IMR-90 (cell line): ENCODE measurements around the gene CASP8.

Experiments used
- BHLHE40 ChIP-seq: fragments of 150-350 bp; IDR thresholded peaks from 2 replicates; pipeline ENCODE4 v1.6.1; 2016; ENCODE audit warnings: mild to moderate bottlenecking, low read depth, low read length
- POLR2A ChIP-seq: IDR thresholded peaks from 2 replicates; pipeline ENCODE4 v1.6.1; 2012; ENCODE audit warnings: mild to moderate bottlenecking, low read depth, low read length
- RAD21 ChIP-seq: IDR thresholded peaks from 2 replicates; pipeline ENCODE4 v1.6.1; 2012; ENCODE audit warnings: low read length, improper control_type of control experiment
- RFX5 ChIP-seq: IDR thresholded peaks from 2 replicates; pipeline ENCODE4 v1.8.0; 2012; ENCODE audit warnings: low read depth, mild to moderate bottlenecking, low read length, moderate library complexity
- SMC3 ChIP-seq: fragments of 150-350 bp; IDR thresholded peaks from 2 replicates; pipeline ENCODE4 v1.6.1; 2016; ENCODE audit warnings: low read depth, mild to moderate bottlenecking, antibody characterized with exemption, low read length, moderate library complexity
- TF ChIP-seq, protein P1 (sequence below): conservative IDR thresholded peaks from 2 replicates; pipeline ENCODE4 v1.5.1; 2012; ENCODE audit warnings: mild to moderate bottlenecking, low read depth, low read length, improper control_type of control experiment

DNA sequence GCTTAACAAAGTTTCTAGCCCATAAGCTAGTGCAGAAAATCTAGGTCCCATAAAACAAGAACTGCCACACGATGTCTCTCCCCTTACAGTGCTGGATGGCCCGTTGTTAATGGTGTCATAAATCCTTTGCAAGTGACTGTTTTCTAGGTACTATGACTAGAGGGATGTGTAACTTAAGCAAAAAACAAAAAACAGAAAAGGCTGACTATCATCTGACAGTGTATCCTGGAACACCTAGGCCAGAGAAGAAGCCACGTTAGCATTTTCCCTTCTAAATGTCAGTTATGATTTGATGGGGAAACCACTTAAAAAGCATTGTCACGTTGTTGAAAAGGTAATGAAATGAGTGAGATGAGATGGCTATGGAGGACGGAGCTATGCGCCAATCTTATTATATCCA lies 2.4 kb downstream of the CASP8 start:
- TF ChIP-seq, protein P1, sequence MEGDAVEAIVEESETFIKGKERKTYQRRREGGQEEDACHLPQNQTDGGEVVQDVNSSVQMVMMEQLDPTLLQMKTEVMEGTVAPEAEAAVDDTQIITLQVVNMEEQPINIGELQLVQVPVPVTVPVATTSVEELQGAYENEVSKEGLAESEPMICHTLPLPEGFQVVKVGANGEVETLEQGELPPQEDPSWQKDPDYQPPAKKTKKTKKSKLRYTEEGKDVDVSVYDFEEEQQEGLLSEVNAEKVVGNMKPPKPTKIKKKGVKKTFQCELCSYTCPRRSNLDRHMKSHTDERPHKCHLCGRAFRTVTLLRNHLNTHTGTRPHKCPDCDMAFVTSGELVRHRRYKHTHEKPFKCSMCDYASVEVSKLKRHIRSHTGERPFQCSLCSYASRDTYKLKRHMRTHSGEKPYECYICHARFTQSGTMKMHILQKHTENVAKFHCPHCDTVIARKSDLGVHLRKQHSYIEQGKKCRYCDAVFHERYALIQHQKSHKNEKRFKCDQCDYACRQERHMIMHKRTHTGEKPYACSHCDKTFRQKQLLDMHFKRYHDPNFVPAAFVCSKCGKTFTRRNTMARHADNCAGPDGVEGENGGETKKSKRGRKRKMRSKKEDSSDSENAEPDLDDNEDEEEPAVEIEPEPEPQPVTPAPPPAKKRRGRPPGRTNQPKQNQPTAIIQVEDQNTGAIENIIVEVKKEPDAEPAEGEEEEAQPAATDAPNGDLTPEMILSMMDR, result no peak
- TF ChIP-seq POLR2A (no peak), SMC3 (no peak), RFX5 (no peak), BHLHE40 (no peak), RAD21 (no peak)
